K562 treated with DMSO at 1 percent for 12 hours (cell line): ENCODE results near the gene TVP23B. TPM values are rescaled to one million over a fixed set of nuclear protein-coding genes. Genes with fewer than 3 reads are reported as not detected.

Experiments
- total RNA-seq: library from RNA; unstranded; fragments of 300-600 nt; gene quantifications from 2 replicates; pipeline ENCODE4 v1.2.3, GENCODE V29; 2022; ENCODE audit not compliant: insufficient read depth

The TVP23B gene
- 8.3 and 21.4 TPM in 2 replicates for total RNA-seq

GRCh38 chr17:18780991-18781718 is at the start of gene TVP23B:
TSS of gene TVP23B (plus strand) at chr17:18781183. CDS start at chr17:18781294, 111 bp downstream.

GRCh38 chr17:18743699-18744421 is 37.1 kb upstream of the TVP23B start, which contains the start of gene FBXW10:
TSS of gene FBXW10 (plus strand) at chr17:18744054. CDS start at chr17:18744245, 191 bp downstream.

Other genes with a start within 250 kb of the TVP23B start
- not detected in 2 replicates for gene TBC1D28, start 136.8 kb upstream of the TVP23B start, total RNA-seq
- 1.4 and 1.7 TPM in 2 replicates for gene FOXO3B, start 98.9 kb upstream of the TVP23B start, total RNA-seq
- gene FBXW10, start 37.1 kb upstream of the TVP23B start, total RNA-seq = not detected in 2 replicates
- 19.8 and 32.7 TPM in 2 replicates for gene PRPSAP2, start 76.9 kb downstream of the TVP23B start, total RNA-seq
- gene SLC5A10, start 171.0 kb downstream of the TVP23B start, total RNA-seq = not detected in 2 replicates
- 3.4 and 8.1 TPM in 2 replicates for gene FAM83G, start 223.6 kb downstream of the TVP23B start, total RNA-seq